Astrocyte (in vitro differentiated cells and primary cell): ENCODE results near the gene PSMG2. TPM values are rescaled to one million over a fixed set of nuclear protein-coding genes. Genes with fewer than 3 reads are reported as not detected.
"Not testable (repeated sequence)": the region's sequence is repeated elsewhere in the genome, so short reads cannot be mapped to it uniquely, and the experiment has no call there.

Source experiments
- DNase-seq: peaks from one replicate; pipeline ENCODE4 v3.0.0-alpha.2; 2010; ENCODE audit warnings: low read depth
- FAIRE-seq: peaks from 2 replicates; lab custom pipeline; 2011; peaks lifted over from hg19 to GRCh38; lab: Jason Lieb, UNC
- H2AFZ ChIP-seq: 2 replicates; pipeline ENCODE4 v1.6.0; 2012; ENCODE audit warnings: low read depth, low read length, inconsistent platforms
- H3K27ac ChIP-seq: 2 replicates; pipeline ENCODE4 v1.5.1; 2011; ENCODE audit warnings: low read depth, low read length, inconsistent platforms
- H3K27me3 ChIP-seq: 2 replicates; pipeline ENCODE4 v1.6.0; 2011; ENCODE audit warnings: low read length, inconsistent platforms; ENCODE audit not compliant: insufficient read depth
- H3K36me3 ChIP-seq: 2 replicates; pipeline ENCODE4 v1.5.1; 2011; ENCODE audit warnings: low read length, inconsistent platforms; ENCODE audit not compliant: insufficient read depth
- H3K4me1 ChIP-seq: 2 replicates; pipeline ENCODE4 v1.5.1; 2011; ENCODE audit warnings: low read length, inconsistent platforms; ENCODE audit not compliant: insufficient read depth
- H3K4me2 ChIP-seq: 2 replicates; pipeline ENCODE4 v1.6.0; 2012; ENCODE audit warnings: low read length, inconsistent platforms
- H3K4me3 ChIP-seq: 2 replicates; pipeline ENCODE4 v1.5.1; 2011; ENCODE audit warnings: low read depth, mild to moderate bottlenecking, low read length, inconsistent platforms; ENCODE audit not compliant: insufficient read depth
- H3K79me2 ChIP-seq: 2 replicates; pipeline ENCODE4 v1.6.0; 2012; ENCODE audit warnings: mild to moderate bottlenecking, low read length, inconsistent platforms; ENCODE audit not compliant: insufficient read depth
- H3K9ac ChIP-seq: 2 replicates; pipeline ENCODE4 v1.6.0; 2012; ENCODE audit warnings: mild to moderate bottlenecking, low read length, inconsistent platforms
- H3K9me3 ChIP-seq: 2 replicates; pipeline ENCODE4 v1.5.1; 2012; ENCODE audit warnings: low read depth, mild to moderate bottlenecking, low read length, inconsistent platforms; ENCODE audit not compliant: insufficient read depth
- H4K20me1 ChIP-seq: 2 replicates; pipeline ENCODE4 v1.6.0; 2012; ENCODE audit warnings: low read length, inconsistent platforms; ENCODE audit not compliant: insufficient read depth
- H3K27ac Mint-ChIP-seq: one replicate; pipeline ENCODE4 v1.8.0; 2021; ENCODE audit warnings: mild to moderate bottlenecking, mixed read lengths; ENCODE audit not compliant: unreplicated experiment
- H3K27me3 Mint-ChIP-seq: one replicate; pipeline ENCODE4 v1.8.0; 2021; ENCODE audit warnings: low read depth, mixed read lengths; ENCODE audit not compliant: unreplicated experiment
- H3K36me3 Mint-ChIP-seq: one replicate; pipeline ENCODE4 v1.8.0; 2021; ENCODE audit warnings: low read depth, mixed read lengths; ENCODE audit not compliant: unreplicated experiment
- H3K4me1 Mint-ChIP-seq: one replicate; pipeline ENCODE4 v1.8.0; 2021; ENCODE audit warnings: low read depth, mixed read lengths; ENCODE audit not compliant: unreplicated experiment
- H3K4me3 Mint-ChIP-seq: one replicate; pipeline ENCODE4 v1.8.0; 2021; ENCODE audit warnings: mild to moderate bottlenecking, moderate library complexity, mixed read lengths; ENCODE audit not compliant: unreplicated experiment
- H3K9me3 Mint-ChIP-seq: one replicate; pipeline ENCODE4 v1.8.0; 2021; ENCODE audit warnings: mild to moderate bottlenecking, mixed read lengths; ENCODE audit not compliant: unreplicated experiment
- EZH2 ChIP-seq: IDR thresholded peaks from 2 replicates; pipeline ENCODE4 v1.6.1; 2012; ENCODE audit warnings: mild to moderate bottlenecking, low read length, inconsistent platforms; ENCODE audit not compliant: insufficient read depth
- total RNA-seq: library from RNA; stranded (reverse); gene quantifications from 2 replicates; pipeline ENCODE4 v1.2.1, GENCODE V29; 2021
- TF ChIP-seq, protein P1 (sequence below): IDR thresholded peaks from 2 replicates; pipeline ENCODE4 v1.5.1; 2011; ENCODE audit warnings: low read depth, mild to moderate bottlenecking, inconsistent platforms, low read length, moderate library complexity; ENCODE audit not compliant: insufficient read depth

The PSMG2 gene
- total RNA-seq, 1 donor from 2014 or later = 57.4 TPM

DNA sequence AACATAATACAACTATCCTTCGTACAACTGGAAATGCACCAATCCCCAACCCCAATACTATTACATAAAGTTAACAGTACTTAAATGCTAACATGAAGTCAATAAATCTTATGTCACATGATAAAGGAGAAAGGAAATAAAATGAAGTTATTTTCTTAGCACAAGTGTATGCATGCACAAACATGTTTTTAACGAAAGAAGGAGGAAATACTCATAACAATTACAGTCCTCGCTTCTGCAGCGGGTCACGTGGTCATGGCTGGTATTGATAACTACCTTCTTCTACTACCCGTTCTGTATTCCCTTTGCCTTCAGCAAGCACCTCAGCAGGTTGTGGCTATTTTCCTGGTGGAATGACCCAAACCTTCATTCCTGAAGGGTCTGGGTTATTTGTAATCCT, 51.7 kb downstream of the PSMG2 start:
- H3K4me2 ChIP-seq = no peak overlapping the region
- FAIRE-seq (no peak), DNase-seq (no peak)
- H4K20me1 ChIP-seq = no peaks in the 10 kb centered on the region
- H3K27ac ChIP-seq = no peak overlapping the region
- no peak for TF ChIP-seq EZH2
- TF ChIP-seq, protein P1, sequence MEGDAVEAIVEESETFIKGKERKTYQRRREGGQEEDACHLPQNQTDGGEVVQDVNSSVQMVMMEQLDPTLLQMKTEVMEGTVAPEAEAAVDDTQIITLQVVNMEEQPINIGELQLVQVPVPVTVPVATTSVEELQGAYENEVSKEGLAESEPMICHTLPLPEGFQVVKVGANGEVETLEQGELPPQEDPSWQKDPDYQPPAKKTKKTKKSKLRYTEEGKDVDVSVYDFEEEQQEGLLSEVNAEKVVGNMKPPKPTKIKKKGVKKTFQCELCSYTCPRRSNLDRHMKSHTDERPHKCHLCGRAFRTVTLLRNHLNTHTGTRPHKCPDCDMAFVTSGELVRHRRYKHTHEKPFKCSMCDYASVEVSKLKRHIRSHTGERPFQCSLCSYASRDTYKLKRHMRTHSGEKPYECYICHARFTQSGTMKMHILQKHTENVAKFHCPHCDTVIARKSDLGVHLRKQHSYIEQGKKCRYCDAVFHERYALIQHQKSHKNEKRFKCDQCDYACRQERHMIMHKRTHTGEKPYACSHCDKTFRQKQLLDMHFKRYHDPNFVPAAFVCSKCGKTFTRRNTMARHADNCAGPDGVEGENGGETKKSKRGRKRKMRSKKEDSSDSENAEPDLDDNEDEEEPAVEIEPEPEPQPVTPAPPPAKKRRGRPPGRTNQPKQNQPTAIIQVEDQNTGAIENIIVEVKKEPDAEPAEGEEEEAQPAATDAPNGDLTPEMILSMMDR = no peak
- no peak overlapping the region for H3K27ac Mint-ChIP-seq
- H3K36me3 ChIP-seq = no peaks in the 10 kb centered on the region
- H3K4me1 Mint-ChIP-seq = peaks cover 9% of the 10 kb centered on the region
- H3K9ac ChIP-seq = no peak overlapping the region
- no peak overlapping the region for H3K4me3 ChIP-seq
- no peaks in the 10 kb centered on the region for H3K9me3 ChIP-seq
- H3K27me3 Mint-ChIP-seq = peaks cover 2% of the 10 kb centered on the region
- H3K79me2 ChIP-seq = no peaks in the 10 kb centered on the region
- no peak overlapping the region for H2AFZ ChIP-seq
- H3K36me3 Mint-ChIP-seq = no peaks in the 10 kb centered on the region
- no peaks in the 10 kb centered on the region for H3K4me1 ChIP-seq
- H3K9me3 Mint-ChIP-seq = no peaks in the 10 kb centered on the region
- no peak overlapping the region for H3K4me3 Mint-ChIP-seq
- H3K27me3 ChIP-seq = no peaks in the 10 kb centered on the region

DNA sequence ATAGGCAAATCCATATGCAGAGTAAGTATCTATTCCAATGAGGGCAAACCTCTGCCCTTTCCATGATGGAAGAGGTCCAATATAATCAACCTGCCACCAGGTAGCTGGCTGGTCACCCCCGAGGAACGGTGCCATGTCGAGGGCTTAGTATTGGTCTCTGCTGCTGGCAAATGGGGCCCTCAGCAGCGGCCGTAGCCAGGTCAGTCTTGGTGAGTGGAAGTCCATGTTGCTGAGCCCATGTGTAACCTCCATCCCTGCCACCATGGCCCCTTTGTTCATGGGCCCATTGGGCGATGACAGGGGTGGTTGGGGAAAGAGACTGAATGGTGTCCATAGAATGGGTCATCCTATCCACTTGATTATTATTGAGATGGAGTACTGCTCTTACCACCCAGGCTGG, 52.8 kb downstream of the PSMG2 start:
- not testable (repeated sequence) for H3K9me3 Mint-ChIP-seq, H3K9ac ChIP-seq, H3K27me3 Mint-ChIP-seq, H3K27me3 ChIP-seq, H3K79me2 ChIP-seq, H3K4me3 Mint-ChIP-seq, H3K4me2 ChIP-seq, H3K4me3 ChIP-seq, FAIRE-seq, H3K36me3 ChIP-seq, H3K27ac Mint-ChIP-seq, H3K27ac ChIP-seq, H4K20me1 ChIP-seq, DNase-seq, H3K36me3 Mint-ChIP-seq, H2AFZ ChIP-seq, H3K9me3 ChIP-seq, H3K4me1 ChIP-seq, H3K4me1 Mint-ChIP-seq

DNA sequence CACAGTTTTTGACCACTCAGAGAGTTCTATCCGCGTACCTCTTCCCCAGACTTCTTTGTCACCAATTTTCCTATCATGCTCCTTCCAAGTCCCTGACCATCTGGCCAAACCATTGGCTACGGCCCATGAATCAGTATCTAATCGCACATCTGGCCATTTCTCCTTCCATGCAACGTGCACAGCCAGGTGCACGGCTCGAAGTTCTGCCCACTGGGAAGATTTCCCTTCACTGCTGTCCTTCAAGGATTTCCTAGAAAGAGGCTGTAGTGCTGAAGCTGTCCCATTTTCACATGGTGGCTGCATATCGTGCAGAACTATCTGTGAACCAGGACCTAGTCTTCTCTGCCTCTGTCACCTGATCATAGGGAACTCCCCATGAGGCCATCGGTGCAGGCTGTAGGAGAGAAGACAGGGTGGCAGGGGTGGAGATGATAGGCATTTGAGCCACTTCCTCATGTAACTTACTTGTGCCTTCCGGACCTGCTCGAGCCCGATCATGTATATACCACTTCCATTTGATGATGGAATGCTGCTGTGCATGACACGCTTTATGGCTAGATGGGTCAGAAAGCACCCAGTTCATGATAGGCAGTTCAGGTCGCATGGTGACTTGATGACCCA, 53.9 kb downstream of the PSMG2 start:
- not testable (repeated sequence) for H3K36me3 ChIP-seq, H3K9me3 ChIP-seq, H3K4me3 Mint-ChIP-seq, H3K27me3 Mint-ChIP-seq, H2AFZ ChIP-seq, H3K4me1 Mint-ChIP-seq, H3K4me2 ChIP-seq, FAIRE-seq, H3K36me3 Mint-ChIP-seq, H3K79me2 ChIP-seq, DNase-seq, H4K20me1 ChIP-seq, H3K9ac ChIP-seq, H3K9me3 Mint-ChIP-seq, H3K27me3 ChIP-seq, H3K4me3 ChIP-seq, H3K4me1 ChIP-seq, H3K27ac Mint-ChIP-seq, H3K27ac ChIP-seq

DNA sequence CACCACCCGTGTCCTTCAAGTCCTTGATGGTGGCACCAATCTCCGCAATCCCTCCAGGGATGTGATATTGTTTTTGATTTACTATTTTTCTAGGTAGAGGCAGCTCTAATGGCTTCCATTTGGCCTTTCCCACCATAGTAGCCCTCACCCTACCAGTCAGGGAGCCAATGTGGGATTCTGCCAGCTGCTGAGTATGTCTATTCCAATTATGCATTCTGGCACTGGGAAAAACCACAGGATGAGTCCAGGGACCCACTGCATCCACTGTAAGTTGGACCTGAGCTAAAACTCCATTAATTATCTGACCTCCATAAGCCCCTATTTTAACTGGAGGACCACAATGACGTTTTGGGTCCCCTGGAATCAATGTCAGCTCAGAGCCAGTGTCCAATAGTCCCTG, 55.7 kb downstream of the PSMG2 start:
- H3K27me3 ChIP-seq, H3K4me1 ChIP-seq, H3K27ac Mint-ChIP-seq, H3K4me2 ChIP-seq, H3K4me3 ChIP-seq, H3K36me3 Mint-ChIP-seq, H3K9ac ChIP-seq, H3K27me3 Mint-ChIP-seq, DNase-seq, FAIRE-seq, H3K36me3 ChIP-seq, H3K4me1 Mint-ChIP-seq, H3K27ac ChIP-seq, H3K4me3 Mint-ChIP-seq, H3K79me2 ChIP-seq, H3K9me3 ChIP-seq, H4K20me1 ChIP-seq, H3K9me3 Mint-ChIP-seq, H2AFZ ChIP-seq: not testable (repeated sequence)
